Ishikawa (cell line): ENCODE measurements around the gene RHOT2.

ENCODE experiments used
- CEBPB ChIP-seq: IDR thresholded peaks from 2 replicates; pipeline ENCODE4 v1.6.1; 2012
- EGR1 ChIP-seq: IDR thresholded peaks from 2 replicates; pipeline ENCODE4 v1.6.1; 2012
- EP300 ChIP-seq: IDR thresholded peaks from 2 replicates; pipeline ENCODE4 v1.6.1; 2012; ENCODE audit warnings: borderline replicate concordance
- MAX ChIP-seq: IDR thresholded peaks from 2 replicates; pipeline ENCODE4 v1.6.1; 2012
- NFIC ChIP-seq: IDR thresholded peaks from 2 replicates; pipeline ENCODE4 v1.6.1; 2012
- RAD21 ChIP-seq: IDR thresholded peaks from 2 replicates; pipeline ENCODE4 v1.6.1; 2012; ENCODE audit warnings: low read depth
- REST ChIP-seq: IDR thresholded peaks from 2 replicates; pipeline ENCODE4 v1.6.1; 2012; ENCODE audit warnings: low read depth, mild to moderate bottlenecking
- TAF1 ChIP-seq: IDR thresholded peaks from 2 replicates; pipeline ENCODE4 v1.6.1; 2012; ENCODE audit warnings: low read depth, mild to moderate bottlenecking
- TCF12 ChIP-seq: IDR thresholded peaks from 2 replicates; pipeline ENCODE4 v1.6.1; 2012; ENCODE audit warnings: low read depth
- TEAD4 ChIP-seq: IDR thresholded peaks from 2 replicates; pipeline ENCODE4 v1.6.1; 2012
- ZBTB7A ChIP-seq: IDR thresholded peaks from 2 replicates; pipeline ENCODE4 v1.6.1; 2012; ENCODE audit warnings: low read depth

DNA sequence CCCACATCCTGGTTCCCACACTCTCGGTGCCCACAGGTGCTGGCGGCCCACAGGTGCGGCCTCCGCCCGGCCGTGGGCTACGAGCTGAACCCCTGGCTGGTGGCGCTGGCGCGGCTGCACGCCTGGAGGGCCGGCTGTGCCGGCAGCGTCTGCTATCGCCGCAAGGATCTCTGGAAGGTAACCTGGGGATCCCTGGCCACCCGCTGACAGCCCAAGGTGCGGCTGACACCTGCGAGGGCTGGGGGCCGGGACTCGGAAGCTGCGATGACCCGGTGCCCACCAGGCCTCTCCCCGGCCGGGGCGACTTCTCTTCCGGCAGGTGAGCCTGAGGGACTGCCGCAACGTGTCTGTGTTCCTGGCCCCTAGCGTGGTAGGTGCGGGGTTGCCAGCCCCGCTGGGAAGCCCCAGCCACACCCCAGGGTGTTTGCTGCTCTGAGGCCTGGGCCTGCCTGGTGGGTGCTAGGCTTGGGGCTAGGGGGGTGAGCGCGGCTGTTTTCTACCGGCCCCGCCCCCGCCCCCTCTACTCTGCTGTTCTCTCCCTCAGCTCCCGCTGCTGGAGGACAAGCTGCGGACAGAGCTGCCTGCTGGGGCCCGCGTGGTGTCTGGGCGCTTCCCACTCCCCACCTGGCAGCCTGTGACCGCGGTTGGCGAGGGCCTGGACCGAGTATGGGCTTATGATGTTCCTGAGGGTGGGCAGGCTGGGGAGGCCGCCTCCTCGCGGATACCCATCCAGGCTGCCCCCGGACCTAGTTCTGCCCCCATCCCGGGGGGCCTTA, 54.0 kb downstream of the RHOT2 start:
- TF ChIP-seq TCF12 (no peak), REST (no peak), CEBPB (no peak), ZBTB7A (no peak), NFIC (no peak), TAF1 (no peak), RAD21 (no peak), EP300 (no peak), MAX (no peak), TEAD4 (no peak), EGR1 (no peak)
